Stimulated activated CD8-positive, alpha-beta memory T cell treated with anti-CD3 and anti-CD28 coated beads, Interleukin-12 subunit alpha, Interleukin-12 subunit beta, amount 100 ng/mL, for 1 hour (primary cell): Measurements from ENCODE around the gene ACAA1.
"Not testable (repeated sequence)": the region's sequence is repeated elsewhere in the genome, so short reads cannot be mapped to it uniquely, and the experiment has no call there.

ENCODE experiments used
- DNase-seq: peaks from one replicate; pipeline ENCODE4 v3.0.0-alpha.2; 2020; ENCODE audit warnings: low read depth

Gene ACAA1

GRCh38 chr3:38134517-38135143 lies 2.3 kb downstream of the ACAA1 start:
- not testable (repeated sequence) for DNase-seq

GRCh38 chr3:38133557-38134405 lies 3.1 kb downstream of the ACAA1 start:
- no peak for DNase-seq

- DNase-seq = no peak
These were observed 3.7 kb downstream of the ACAA1 start for GRCh38 chr3:38133209-38133556.

GRCh38 chr3:38131621-38132369 lies 5.1 kb downstream of the ACAA1 start:
- DNase-seq = no peak

GRCh38 chr3:38130631-38131065 lies 6.3 kb downstream of the ACAA1 start:
- no peak for DNase-seq

- no peak for DNase-seq
These were observed 7.9 kb downstream of the ACAA1 start for GRCh38 chr3:38129058-38129457.

- no peak for DNase-seq
These were observed 8.6 kb downstream of the ACAA1 start for GRCh38 chr3:38128303-38128655.

GRCh38 chr3:38127611-38128302 lies 9.2 kb downstream of the ACAA1 start:
- DNase-seq = no peak

- no peak for DNase-seq
These were observed 10.6 kb downstream of the ACAA1 start for GRCh38 chr3:38126121-38126892.

- DNase-seq = no peak
These were observed 11.4 kb downstream of the ACAA1 start for GRCh38 chr3:38125305-38126120.

GRCh38 chr3:38124324-38125122 lies 12.4 kb downstream of the ACAA1 start:
- DNase-seq = no peak

- DNase-seq = no peak
These were observed 14.1 kb downstream of the ACAA1 start for GRCh38 chr3:38122712-38123290.

- no peak for DNase-seq
These were observed 15.0 kb downstream of the ACAA1 start for GRCh38 chr3:38121832-38122461.

- DNase-seq = no peak
These were observed 15.5 kb downstream of the ACAA1 start for GRCh38 chr3:38121451-38121831.

GRCh38 chr3:38120693-38121450 lies 16.1 kb downstream of the ACAA1 start:
- no peak for DNase-seq

GRCh38 chr3:38119821-38120692 lies 16.9 kb downstream of the ACAA1 start:
- DNase-seq = no peak

- DNase-seq = no peak
These were observed 17.7 kb downstream of the ACAA1 start for GRCh38 chr3:38119248-38119544.
